Mesenchymal stem cell (in vitro differentiated cells and primary cell): ENCODE measurements around the gene ETS1.

ENCODE experiments used
- DNase-seq: peaks from one replicate; pipeline ENCODE4 v3.0.0-alpha.2; 2013
- H2AFZ ChIP-seq: one replicate; pipeline ENCODE4 v1.6.1; 2013; ENCODE audit warnings: low read depth, mild to moderate bottlenecking, control low read depth, inconsistent platforms, low read length, moderate library complexity
- H2AK5ac ChIP-seq: 2 replicates; pipeline ENCODE4 v1.6.1; 2013; ENCODE audit warnings: low read length, moderate library complexity, mild to moderate bottlenecking, inconsistent platforms; ENCODE audit not compliant: severe bottlenecking
- H2BK120ac ChIP-seq: one replicate; pipeline ENCODE4 v1.6.1; 2013; ENCODE audit warnings: low read depth, mild to moderate bottlenecking, inconsistent platforms, low read length, moderate library complexity
- H2BK12ac ChIP-seq, 2 experiments: one replicate each; pipeline ENCODE4 v1.6.1; 2013; ENCODE audit warnings: inconsistent platforms in 2 of 2, low read length in 2 of 2, mild to moderate bottlenecking in 2 of 2, moderate library complexity in 2 of 2, control low read depth in 1 of 2
- H2BK15ac ChIP-seq: one replicate; pipeline ENCODE4 v1.6.1; 2013; ENCODE audit warnings: mild to moderate bottlenecking, low read depth, inconsistent platforms; ENCODE audit not compliant: poor library complexity, severe bottlenecking
- H2BK5ac ChIP-seq: 2 replicates; pipeline ENCODE4 v1.6.1; 2013; ENCODE audit warnings: low read depth, mild to moderate bottlenecking, low read length, control low read depth, inconsistent platforms; ENCODE audit not compliant: poor library complexity, severe bottlenecking
- H3K14ac ChIP-seq, 2 experiments: one replicate each; pipeline ENCODE4 v1.6.1; 2013; ENCODE audit warnings: inconsistent platforms in 2 of 2, low read length in 2 of 2, control low read depth in 1 of 2, mild to moderate bottlenecking in 1 of 2, moderate library complexity in 1 of 2
- H3K18ac ChIP-seq, 2 experiments: one replicate each; pipeline ENCODE4 v1.6.1; 2013; ENCODE audit warnings: inconsistent platforms in 2 of 2, low read length in 2 of 2, control low read depth in 1 of 2, low read depth in 1 of 2, mild to moderate bottlenecking in 1 of 2
- H3K23ac ChIP-seq, 2 experiments: one replicate each; pipeline ENCODE4 v1.6.1; 2013; ENCODE audit warnings: inconsistent platforms in 2 of 2, low read length in 2 of 2, mild to moderate bottlenecking in 2 of 2, moderate library complexity in 2 of 2, control low read depth in 1 of 2
- H3K27ac ChIP-seq: 2 replicates; pipeline ENCODE4 v1.5.1; 2013; ENCODE audit warnings: mild to moderate bottlenecking, moderate library complexity, low read length, control low read depth, inconsistent platforms; ENCODE audit not compliant: poor library complexity, severe bottlenecking
- H3K27me3 ChIP-seq, 2 experiments: 2 replicates each; pipeline versions ENCODE4 v1.6.1 to v1.7.0; 2013; ENCODE audit warnings: low read length in 2 of 2, mild to moderate bottlenecking in 2 of 2, moderate library complexity in 2 of 2, control low read depth in 1 of 2, inconsistent platforms in 1 of 2; ENCODE audit not compliant: control insufficient read depth in 1 of 2, insufficient read depth in 1 of 2
- H3K36me3 ChIP-seq, 2 experiments: 2 replicates each; pipeline versions ENCODE4 v1.6.1 to v1.7.0; 2013; ENCODE audit warnings: low read length in 2 of 2, control low read depth in 1 of 2, inconsistent platforms in 1 of 2, low read depth in 1 of 2, mild to moderate bottlenecking in 1 of 2; ENCODE audit not compliant: insufficient read depth in 2 of 2, control insufficient read depth in 1 of 2
- H3K4ac ChIP-seq, 2 experiments: one replicate each; pipeline ENCODE4 v1.6.1; 2013; ENCODE audit warnings: inconsistent platforms in 2 of 2, low read length in 2 of 2, mild to moderate bottlenecking in 2 of 2, moderate library complexity in 2 of 2, control low read depth in 1 of 2, low read depth in 1 of 2
- H3K4me1 ChIP-seq: 2 replicates; pipeline ENCODE4 v1.6.1; 2013; ENCODE audit warnings: low read depth, low read length, control low read depth; ENCODE audit not compliant: control insufficient read depth, insufficient read depth
- H3K4me2 ChIP-seq: 2 replicates; pipeline ENCODE4 v1.6.1; 2013; ENCODE audit warnings: low read length, mild to moderate bottlenecking, inconsistent platforms; ENCODE audit not compliant: poor library complexity, severe bottlenecking
- H3K4me3 ChIP-seq, 2 experiments: 2 replicates each; pipeline versions ENCODE4 v1.5.1 to v1.7.0; 2013; ENCODE audit warnings: low read length in 2 of 2, mild to moderate bottlenecking in 2 of 2, control low read depth in 1 of 2, low read depth in 1 of 2; ENCODE audit not compliant: insufficient read depth in 1 of 2
- H3K79me1 ChIP-seq: replicated peaks from 2 replicates; pipeline ENCODE4 v1.6.1; 2013; ENCODE audit warnings: mild to moderate bottlenecking, control low read depth, low read length, inconsistent platforms; ENCODE audit not compliant: poor library complexity, severe bottlenecking
- H3K9ac ChIP-seq: 2 replicates; pipeline ENCODE4 v1.7.0; 2013; ENCODE audit warnings: mild to moderate bottlenecking, low read length, moderate library complexity
- H3K9me3 ChIP-seq: 2 replicates; pipeline ENCODE4 v1.7.0; 2013; ENCODE audit warnings: mild to moderate bottlenecking, low read length; ENCODE audit not compliant: control insufficient read depth
- H4K8ac ChIP-seq: one replicate; pipeline ENCODE4 v1.6.1; 2013; ENCODE audit warnings: inconsistent platforms, mild to moderate bottlenecking, low read length, moderate library complexity
- H4K91ac ChIP-seq: one replicate; pipeline ENCODE4 v1.6.1; 2013; ENCODE audit warnings: mild to moderate bottlenecking, low read length, inconsistent platforms
- WGBS: methylation state at CpG from one replicate; pipeline ENCODE4 v1.1.7; 2013; ENCODE audit warnings: mixed read lengths; 5-methylcytosine and 5-hydroxymethylcytosine counted together

ETS1 gene

DNA sequence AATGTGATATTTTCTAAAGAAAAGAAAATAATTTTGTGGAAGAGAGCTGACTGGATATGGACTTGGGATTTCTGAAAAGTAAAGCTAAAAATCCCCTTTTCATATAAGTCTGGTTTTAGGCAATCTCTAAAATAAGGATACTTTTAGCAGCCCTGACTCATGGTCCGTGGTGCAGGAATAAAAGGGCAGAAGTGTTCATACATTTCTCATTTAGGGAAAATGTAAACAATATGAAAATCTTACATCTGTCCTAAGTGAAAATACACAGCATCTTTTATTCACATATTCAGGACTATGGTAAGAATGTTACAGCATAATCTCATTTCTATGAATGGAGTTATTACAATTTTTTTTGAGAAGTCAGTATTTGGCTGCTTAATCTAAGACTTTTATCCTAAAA lies 735 bp upstream of the ETS1 start:
- H3K9me3 ChIP-seq: no peaks in the 10 kb centered on the region
- H2BK15ac ChIP-seq: no peak overlapping the region
- no peak overlapping the region for H3K4me2 ChIP-seq

GRCh38 chr11:128586689-128587088 lies 669 bp downstream of the ETS1 start:
- H3K27me3 ChIP-seq: peaks cover 10 to 27% of the 10 kb centered on the region in 2 experiments
- H3K14ac ChIP-seq: no peak overlapping the region
- H2BK5ac ChIP-seq: no peak overlapping the region
- H3K4me3 ChIP-seq: no peak overlapping the region
- no peaks in the 10 kb centered on the region for H3K9me3 ChIP-seq
- no peak overlapping the region for H3K4ac ChIP-seq
- H3K27ac ChIP-seq: no peak overlapping the region
- H3K23ac ChIP-seq: no peak overlapping the region
- H2BK120ac ChIP-seq: no peak overlapping the region
- H3K4me1 ChIP-seq: peaks cover 7% of the 10 kb centered on the region
- H2AK5ac ChIP-seq: no peak overlapping the region
- H3K4me2 ChIP-seq: no peak overlapping the region
- no peak overlapping the region for H3K18ac ChIP-seq
- no peaks in the 10 kb centered on the region for H3K36me3 ChIP-seq
- no peak for DNase-seq
- H2BK12ac ChIP-seq: peak overlapping the region in 1 of 2 experiments; percentile 29
- WGBS: 18% methylated on average over 7 of the region's 7 CpGs
- H4K91ac ChIP-seq: no peak overlapping the region
- H2BK15ac ChIP-seq: no peak overlapping the region
- H2AFZ ChIP-seq: no peak overlapping the region
- H4K8ac ChIP-seq: no peak overlapping the region
- H3K79me1 ChIP-seq: no peaks in the 10 kb centered on the region
- H3K9ac ChIP-seq: no peak overlapping the region

More for the DNA sequence above, 735 bp upstream of the ETS1 start:
- no peak overlapping the region for H2AK5ac ChIP-seq
- no peak overlapping the region for H2BK12ac ChIP-seq
- no peak overlapping the region for H4K8ac ChIP-seq
- H3K27ac ChIP-seq: no peak overlapping the region
- no peaks in the 10 kb centered on the region for H3K79me1 ChIP-seq
- no peak overlapping the region for H3K9ac ChIP-seq
- no peak overlapping the region for H2AFZ ChIP-seq
- DNase-seq: no peak
- H3K14ac ChIP-seq: no peak overlapping the region
- H3K36me3 ChIP-seq: no peaks in the 10 kb centered on the region
- no peak overlapping the region for H3K23ac ChIP-seq
- no peak overlapping the region for H3K18ac ChIP-seq
- no CpG with 5 or more reads among the region's 1 CpG for WGBS
- H3K4ac ChIP-seq: no peak overlapping the region
- no peak overlapping the region for H3K4me3 ChIP-seq
- H3K4me1 ChIP-seq: peaks cover 5% of the 10 kb centered on the region
- H2BK5ac ChIP-seq: no peak overlapping the region
- no peak overlapping the region for H2BK120ac ChIP-seq
- H3K27me3 ChIP-seq: peaks cover 10 to 29% of the 10 kb centered on the region in 2 experiments
- no peak overlapping the region for H4K91ac ChIP-seq

GRCh38 chr11:128585498-128586238 lies 1.7 kb downstream of the ETS1 start:
- Histone ChIP-seq H3K4me1 (peaks cover 7% of the 10 kb centered on the region), H3K14ac (peak overlapping the region in 1 of 2 experiments; percentile 3), H2BK12ac (no peak overlapping the region), H2AFZ (no peak overlapping the region), H3K18ac (peak overlapping the region in 1 of 2 experiments; percentile 15), H3K27ac (no peak overlapping the region), H3K23ac (no peak overlapping the region), H2BK120ac (no peak overlapping the region), H3K27me3 (peaks cover 10 to 24% of the 10 kb centered on the region in 2 experiments), H3K4me2 (no peak overlapping the region), H3K4me3 (no peak overlapping the region), H3K4ac (peak overlapping the region in 1 of 2 experiments; percentile 41), H3K79me1 (no peaks in the 10 kb centered on the region), H3K36me3 (no peaks in the 10 kb centered on the region), H3K9me3 (no peaks in the 10 kb centered on the region), H3K9ac (no peak overlapping the region), H4K8ac (no peak overlapping the region), H4K91ac (no peak overlapping the region), H2AK5ac (no peak overlapping the region), H2BK5ac (no peak overlapping the region), H2BK15ac (no peak overlapping the region)
- DNase-seq: no peak
- 35% methylated on average over 11 of the region's 14 CpGs for WGBS

GRCh38 chr11:128584253-128584652 lies 3.1 kb downstream of the ETS1 start:
- Histone ChIP-seq H3K14ac (no peak overlapping the region), H3K27me3 (peaks cover 10 to 21% of the 10 kb centered on the region in 2 experiments), H3K23ac (no peak overlapping the region), H2BK12ac (no peak overlapping the region), H2AFZ (no peak overlapping the region), H4K8ac (no peak overlapping the region), H2BK120ac (no peak overlapping the region), H2BK5ac (no peak overlapping the region), H3K4me2 (no peak overlapping the region), H3K79me1 (no peaks in the 10 kb centered on the region), H4K91ac (no peak overlapping the region), H3K9me3 (no peaks in the 10 kb centered on the region), H3K4me3 (no peak overlapping the region), H3K36me3 (no peaks in the 10 kb centered on the region), H2AK5ac (peak overlapping the region; percentile 79), H2BK15ac (no peak overlapping the region), H3K9ac (no peak overlapping the region), H3K27ac (no peak overlapping the region), H3K4ac (no peak overlapping the region), H3K18ac (no peak overlapping the region), H3K4me1 (peaks cover 7% of the 10 kb centered on the region)
- no peak for DNase-seq
- WGBS: 74% methylated on average over 3 of the region's 3 CpGs
